CD4-positive, alpha-beta T cell (primary cell): ENCODE results near the gene PLSCR1. TPM values are rescaled to one million over a fixed set of nuclear protein-coding genes. Genes with fewer than 3 reads are reported as not detected.
"Not testable (repeated sequence)": the region's sequence is repeated elsewhere in the genome, so short reads cannot be mapped to it uniquely, and the experiment has no call there.

Experiments
- ATAC-seq: fragments of 200-7000 bp; cut with Tn5 transposase; one replicate; pipeline ENCODE4 v1.10.0; 2022; ENCODE audit warnings: mild to moderate bottlenecking; ENCODE audit not compliant: poor library complexity
- CTCF ChIA-PET: fragments of 350-600 bp; sonication (Branson Sonifier 250); formaldehyde crosslinking; loops from one replicate; lab custom pipeline; 2021; ENCODE audit warnings: antibody characterized with exemption, inconsistent platforms; lab: Charles Lee
- POLR2A ChIA-PET: fragments of 350-600 bp; sonication (Branson Sonifier 250); formaldehyde crosslinking; loops from one replicate; lab custom pipeline; 2021; ENCODE audit warnings: antibody characterized with exemption, inconsistent platforms; lab: Charles Lee
- DNase-seq, 14 experiments: peaks; one replicate each; pipeline ENCODE4 v3.0.0-alpha.2; 2013 to 2020; ENCODE audit warnings: mixed read lengths in 2 of 14
- H3K27ac ChIP-seq, 2 donors: one replicate each; pipeline versions ENCODE4 v1.5.1 to v1.7.0; 2013; ENCODE audit warnings: low read length in 2 of 2, low read depth in 1 of 2, mild to moderate bottlenecking in 1 of 2
- H3K27me3 ChIP-seq, 2 experiments: 1 replicate in 1 of 2; 2 replicates in 1 of 2; pipeline versions ENCODE4 v1.6.1 to v1.7.0; 2013; ENCODE audit warnings: low read length in 2 of 2, control low read depth in 1 of 2, mild to moderate bottlenecking in 1 of 2, moderate library complexity in 1 of 2; ENCODE audit not compliant: insufficient read depth in 2 of 2, control insufficient read depth in 1 of 2
- H3K36me3 ChIP-seq: one replicate; pipeline ENCODE4 v1.6.1; 2013; ENCODE audit warnings: low read length, control low read depth; ENCODE audit not compliant: insufficient read depth
- H3K4me1 ChIP-seq: one replicate; pipeline ENCODE4 v1.6.1; 2013; ENCODE audit warnings: low read length, control low read depth; ENCODE audit not compliant: insufficient read depth
- H3K4me3 ChIP-seq: one replicate; pipeline ENCODE4 v1.5.1; 2013; ENCODE audit warnings: mild to moderate bottlenecking, low read length, moderate library complexity
- H3K9me3 ChIP-seq, 2 experiments: 1 replicate in 1 of 2; 2 replicates in 1 of 2; pipeline versions ENCODE4 v1.6.1 to v1.7.0; 2013; ENCODE audit warnings: low read length in 2 of 2, mild to moderate bottlenecking in 2 of 2, control low read depth in 1 of 2, moderate library complexity in 1 of 2; ENCODE audit not compliant: control insufficient read depth in 1 of 2, insufficient read depth in 1 of 2
- H3K27ac Mint-ChIP-seq: one replicate; pipeline ENCODE4 v1.8.0; 2020; ENCODE audit warnings: mixed read lengths
- H3K27me3 Mint-ChIP-seq: one replicate; pipeline ENCODE4 v1.8.0; 2021; ENCODE audit warnings: mixed read lengths
- H3K36me3 Mint-ChIP-seq: one replicate; pipeline ENCODE4 v1.8.0; 2021; ENCODE audit warnings: low read depth, mixed read lengths
- H3K4me1 Mint-ChIP-seq: one replicate; pipeline ENCODE4 v1.8.0; 2021; ENCODE audit warnings: low read depth, mixed read lengths
- H3K4me3 Mint-ChIP-seq: one replicate; pipeline ENCODE4 v1.8.0; 2020; ENCODE audit warnings: mild to moderate bottlenecking, mixed read lengths
- H3K9me3 Mint-ChIP-seq: one replicate; pipeline ENCODE4 v1.8.0; 2020; ENCODE audit warnings: mixed read lengths
- CTCF ChIP-seq: fragments of 200-600 bp; IDR thresholded peaks from one replicate; pipeline ENCODE4 v1.8.0; 2022; ENCODE audit warnings: antibody characterized with exemption, mild to moderate bottlenecking
- intact Hi-C, 2 experiments: fragments of 100-400 bp; cut with DNase I in 1 of 2; cut with micrococcal nuclease in 1 of 2; formaldehyde crosslinking; loops; one replicate each; pipeline versions ENCODE4 v1.15.1 to v1.9.0; 2023 to 2025; cut with DNase I, micrococcal nuclease
- total RNA-seq, 174 experiments: library from RNA in 2 of 174; stranded (reverse) in 2 of 174; gene quantifications; one replicate each; pipeline ENCODE4 v1.2.3 and lab custom pipeline; 2021 to 2026

The PLSCR1 gene
- total RNA-seq, 2 experiments from 2014 or later, result 8.2 to 8.3 TPM

GRCh38 chr3:146491303-146491702 lies 53.1 kb downstream of the PLSCR1 start:
- H3K4me1 ChIP-seq, result no peaks in the 10 kb centered on the region
- ChIA-PET CTCF (interaction anchor here (1.2 kb wide), 1 partner anchor 8 kb away, joined by 3 read pairs; no protein-coding TSS in a partner anchor), POLR2A (no interaction called here)
- no peak for TF ChIP-seq CTCF
- DNase-seq (no peak), ATAC-seq (no peak)
- Mint-ChIP-seq H3K36me3 (no peaks in the 10 kb centered on the region), H3K27ac (no peak overlapping the region), H3K4me1 (no peaks in the 10 kb centered on the region), H3K27me3 (peaks cover 22% of the 10 kb centered on the region), H3K4me3 (no peak overlapping the region), H3K9me3 (peaks cover 13% of the 10 kb centered on the region)
- intact Hi-C loops, result no loop called here
- H3K36me3 ChIP-seq, result no peaks in the 10 kb centered on the region
- H3K9me3 ChIP-seq, result no peaks in the 10 kb centered on the region
- no peak overlapping the region for H3K4me3 ChIP-seq
- H3K27me3 ChIP-seq, result peaks cover 0 to 2% of the 10 kb centered on the region in 2 experiments
- H3K27ac ChIP-seq, result no peak overlapping the region

GRCh38 chr3:146485297-146485696 lies 59.1 kb downstream of the PLSCR1 start:
- POLR2A ChIA-PET, result no interaction called here
- ATAC-seq, result no peak
- no peaks in the 10 kb centered on the region for H3K27me3 ChIP-seq
- H3K4me3 Mint-ChIP-seq, result no peak overlapping the region
- intact Hi-C loops, result no loop called here
- CTCF ChIA-PET, result interaction anchor here (1.3 kb wide), 1 partner anchor 15 kb away, joined by 4 read pairs; no protein-coding TSS in a partner anchor
- H3K36me3 Mint-ChIP-seq, result no peaks in the 10 kb centered on the region
- no peak overlapping the region for H3K27ac Mint-ChIP-seq
- H3K27ac ChIP-seq, result no peak overlapping the region
- H3K27me3 Mint-ChIP-seq, result peaks cover 10% of the 10 kb centered on the region
- H3K4me3 ChIP-seq, result no peak overlapping the region
- peaks cover 18% of the 10 kb centered on the region for H3K9me3 Mint-ChIP-seq
- H3K36me3 ChIP-seq, result no peaks in the 10 kb centered on the region
- no peaks in the 10 kb centered on the region for H3K4me1 Mint-ChIP-seq
- H3K4me1 ChIP-seq, result no peaks in the 10 kb centered on the region
- H3K9me3 ChIP-seq, result peaks cover 0 to 3% of the 10 kb centered on the region in 2 experiments
- DNase-seq, result no peak
- TF ChIP-seq CTCF, result no peak

GRCh38 chr3:146476094-146476740 lies 68.2 kb downstream of the PLSCR1 start:
- H3K9me3 Mint-ChIP-seq, result no peaks in the 10 kb centered on the region
- H3K4me3 Mint-ChIP-seq, result no peak overlapping the region
- ChIA-PET POLR2A (no interaction called here), CTCF (no interaction called here)
- no peaks in the 10 kb centered on the region for H3K36me3 ChIP-seq
- no peaks in the 10 kb centered on the region for H3K27me3 ChIP-seq
- H3K27me3 Mint-ChIP-seq, result peaks cover 30% of the 10 kb centered on the region
- ATAC-seq (no peak), DNase-seq (no peak)
- H3K9me3 ChIP-seq, result peaks cover 0 to 10% of the 10 kb centered on the region in 2 experiments
- no peaks in the 10 kb centered on the region for H3K4me1 Mint-ChIP-seq
- no peak for TF ChIP-seq CTCF
- intact Hi-C loops, result no loop called here
- H3K4me3 ChIP-seq, result no peak overlapping the region
- H3K27ac Mint-ChIP-seq, result no peak overlapping the region
- H3K4me1 ChIP-seq, result no peaks in the 10 kb centered on the region
- H3K27ac ChIP-seq, result no peak overlapping the region
- no peaks in the 10 kb centered on the region for H3K36me3 Mint-ChIP-seq

- DNase-seq, H3K4me3 ChIP-seq, H3K27ac Mint-ChIP-seq, CTCF ChIA-PET, H3K36me3 ChIP-seq, POLR2A ChIA-PET, H3K4me1 ChIP-seq, H3K4me3 Mint-ChIP-seq, H3K36me3 Mint-ChIP-seq, H3K9me3 Mint-ChIP-seq, H3K27me3 ChIP-seq, ATAC-seq, H3K4me1 Mint-ChIP-seq, H3K27ac ChIP-seq, intact Hi-C loops: not testable (repeated sequence)
- H3K27me3 Mint-ChIP-seq, result peaks cover 28% of the 10 kb centered on the region
- H3K9me3 ChIP-seq, result peaks cover 0 to 10% of the 10 kb centered on the region in 2 experiments
These were observed 69.4 kb downstream of the PLSCR1 start for GRCh38 chr3:146474976-146475375.
